ENCODE data around the gene ROS1. TPM values are rescaled to one million over a fixed set of nuclear protein-coding genes. Genes with fewer than 3 reads are reported as not detected.
"Not testable (repeated sequence)": the region's sequence is repeated elsewhere in the genome, so short reads cannot be mapped to it uniquely, and the experiment has no call there.

The ROS1 gene
- total and polyA plus RNA-seq, 4 donors, result under 0.01 TPM; not detected in 3

GRCh38 chr6:117468527-117468926, 42.8 kb upstream of the ROS1 start:
- 84% methylated on average over 4 of the region's 4 CpGs for WGBS
- DNase-seq (ENCODE audit: low spot score), result not testable (repeated sequence)

GRCh38 chr6:117467876-117468275, 42.1 kb upstream of the ROS1 start:
- Histone ChIP-seq H3K9me3 (ENCODE audit: control insufficient read depth in 4 of 4, low read length in 3 of 4) (no peaks in the 10 kb centered on the region), H3K9ac (ENCODE audit: low read depth in 1 of 2, low read length in 2 of 2) (no peak overlapping the region), H3K27ac (ENCODE audit: low read depth in 1 of 2, low read length in 2 of 2) (no peak overlapping the region), H3K4me3 (ENCODE audit: low read depth in 1 of 3, low read length in 3 of 3) (no peak overlapping the region), H3K4me1 (ENCODE audit: control insufficient read depth in 4 of 4, insufficient read depth in 4 of 4, low read length in 3 of 4) (no peaks in the 10 kb centered on the region), H3K27me3 (ENCODE audit: control insufficient read depth in 4 of 4, insufficient read depth in 4 of 4, low read length in 3 of 4) (no peaks in the 10 kb centered on the region), H3K36me3 (ENCODE audit: control insufficient read depth in 4 of 4, insufficient read depth in 3 of 4, low read depth in 1 of 4, low read length in 3 of 4) (no peaks in the 10 kb centered on the region)
- TF ChIP-seq, protein P1, sequence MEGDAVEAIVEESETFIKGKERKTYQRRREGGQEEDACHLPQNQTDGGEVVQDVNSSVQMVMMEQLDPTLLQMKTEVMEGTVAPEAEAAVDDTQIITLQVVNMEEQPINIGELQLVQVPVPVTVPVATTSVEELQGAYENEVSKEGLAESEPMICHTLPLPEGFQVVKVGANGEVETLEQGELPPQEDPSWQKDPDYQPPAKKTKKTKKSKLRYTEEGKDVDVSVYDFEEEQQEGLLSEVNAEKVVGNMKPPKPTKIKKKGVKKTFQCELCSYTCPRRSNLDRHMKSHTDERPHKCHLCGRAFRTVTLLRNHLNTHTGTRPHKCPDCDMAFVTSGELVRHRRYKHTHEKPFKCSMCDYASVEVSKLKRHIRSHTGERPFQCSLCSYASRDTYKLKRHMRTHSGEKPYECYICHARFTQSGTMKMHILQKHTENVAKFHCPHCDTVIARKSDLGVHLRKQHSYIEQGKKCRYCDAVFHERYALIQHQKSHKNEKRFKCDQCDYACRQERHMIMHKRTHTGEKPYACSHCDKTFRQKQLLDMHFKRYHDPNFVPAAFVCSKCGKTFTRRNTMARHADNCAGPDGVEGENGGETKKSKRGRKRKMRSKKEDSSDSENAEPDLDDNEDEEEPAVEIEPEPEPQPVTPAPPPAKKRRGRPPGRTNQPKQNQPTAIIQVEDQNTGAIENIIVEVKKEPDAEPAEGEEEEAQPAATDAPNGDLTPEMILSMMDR (IDR thresholded peaks at IDR 0.05; ENCODE audit: low read depth, low read length, missing input control), result no peak
- TF ChIP-seq YY1 (IDR thresholded peaks at IDR 0.05) (no peak), HNF4A (conservative IDR thresholded peaks at IDR 0.05) (no peak), NR2F2 (IDR thresholded peaks at IDR 0.05) (no peak), SP1 (IDR thresholded peaks at IDR 0.05) (no peak), JUND (IDR thresholded peaks at IDR 0.05) (no peak), EGR1 (IDR thresholded peaks at IDR 0.05; ENCODE audit: low read depth in 2 of 2) (no peak), MAX (IDR thresholded peaks at IDR 0.05) (no peak), GABPA (IDR thresholded peaks at IDR 0.05 in 1 of 2, conservative IDR thresholded peaks at IDR 0.05 in 1 of 2) (no peak), TAF1 (conservative IDR thresholded peaks at IDR 0.05) (no peak), FOXA1 (IDR thresholded peaks at IDR 0.05) (no peak), FOXA2 (IDR thresholded peaks at IDR 0.05) (no peak), HNF4G (IDR thresholded peaks at IDR 0.05) (no peak), RXRA (IDR thresholded peaks at IDR 0.05) (no peak), REST (IDR thresholded peaks at IDR 0.05) (no peak), RAD21 (IDR thresholded peaks at IDR 0.05) (no peak)
- TF ChIP-seq, protein P2, sequence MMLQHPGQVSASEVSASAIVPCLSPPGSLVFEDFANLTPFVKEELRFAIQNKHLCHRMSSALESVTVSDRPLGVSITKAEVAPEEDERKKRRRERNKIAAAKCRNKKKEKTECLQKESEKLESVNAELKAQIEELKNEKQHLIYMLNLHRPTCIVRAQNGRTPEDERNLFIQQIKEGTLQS (IDR thresholded peaks at IDR 0.05), result no peak
- TF ChIP-seq, protein P3, sequence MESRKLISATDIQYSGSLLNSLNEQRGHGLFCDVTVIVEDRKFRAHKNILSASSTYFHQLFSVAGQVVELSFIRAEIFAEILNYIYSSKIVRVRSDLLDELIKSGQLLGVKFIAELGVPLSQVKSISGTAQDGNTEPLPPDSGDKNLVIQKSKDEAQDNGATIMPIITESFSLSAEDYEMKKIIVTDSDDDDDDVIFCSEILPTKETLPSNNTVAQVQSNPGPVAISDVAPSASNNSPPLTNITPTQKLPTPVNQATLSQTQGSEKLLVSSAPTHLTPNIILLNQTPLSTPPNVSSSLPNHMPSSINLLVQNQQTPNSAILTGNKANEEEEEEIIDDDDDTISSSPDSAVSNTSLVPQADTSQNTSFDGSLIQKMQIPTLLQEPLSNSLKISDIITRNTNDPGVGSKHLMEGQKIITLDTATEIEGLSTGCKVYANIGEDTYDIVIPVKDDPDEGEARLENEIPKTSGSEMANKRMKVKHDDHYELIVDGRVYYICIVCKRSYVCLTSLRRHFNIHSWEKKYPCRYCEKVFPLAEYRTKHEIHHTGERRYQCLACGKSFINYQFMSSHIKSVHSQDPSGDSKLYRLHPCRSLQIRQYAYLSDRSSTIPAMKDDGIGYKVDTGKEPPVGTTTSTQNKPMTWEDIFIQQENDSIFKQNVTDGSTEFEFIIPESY (IDR thresholded peaks at IDR 0.05), result no peak
- WGBS, result 83% methylated on average over 4 of the region's 4 CpGs
- DNase-seq (ENCODE audit: low spot score), result no peak

More at GRCh38 chr6:117468527-117468926, 42.8 kb upstream of the ROS1 start:
- H3K27me3 ChIP-seq (ENCODE audit: control insufficient read depth in 4 of 4, insufficient read depth in 4 of 4, low read length in 3 of 4); H3K27ac ChIP-seq (ENCODE audit: low read depth in 1 of 2, low read length in 2 of 2); H3K36me3 ChIP-seq (ENCODE audit: control insufficient read depth in 4 of 4, insufficient read depth in 3 of 4, low read depth in 1 of 4, low read length in 3 of 4); H3K9me3 ChIP-seq (ENCODE audit: control insufficient read depth in 4 of 4, low read length in 3 of 4); H3K9ac ChIP-seq (ENCODE audit: low read depth in 1 of 2, low read length in 2 of 2); H3K4me1 ChIP-seq (ENCODE audit: control insufficient read depth in 4 of 4, insufficient read depth in 4 of 4, low read length in 3 of 4); H3K4me3 ChIP-seq (ENCODE audit: low read depth in 1 of 3, low read length in 3 of 3): not testable (repeated sequence)
